GM19455 (cell line): Measurements from ENCODE around the gene TMPRSS7.
A peak's percentile ranks its signal among the peaks of the same experiment; 100 is the strongest.
"Not testable (repeated sequence)": the region's sequence is repeated elsewhere in the genome, so short reads cannot be mapped to it uniquely, and the experiment has no call there.

Experiments
- ATAC-seq: cut with Tn5 transposase; IDR thresholded peaks from one replicate; pipeline ENCODE4 v1.9.1; 2021; ENCODE audit not compliant: unreplicated experiment

The TMPRSS7 gene

GRCh38 chr3:112012205-112012992 is 22.1 kb upstream of the TMPRSS7 start:
- ATAC-seq = no peak

GRCh38 chr3:112013058-112013783 is 21.3 kb upstream of the TMPRSS7 start:
- ATAC-seq = peak; percentile 84

- ATAC-seq = no peak
These were observed 20.8 kb upstream of the TMPRSS7 start for GRCh38 chr3:112013784-112014143.

GRCh38 chr3:112017091-112017490 is 17.4 kb upstream of the TMPRSS7 start:
- ATAC-seq = no peak

- no peak for ATAC-seq
These were observed 15.8 kb upstream of the TMPRSS7 start for GRCh38 chr3:112018712-112019111.

DNA sequence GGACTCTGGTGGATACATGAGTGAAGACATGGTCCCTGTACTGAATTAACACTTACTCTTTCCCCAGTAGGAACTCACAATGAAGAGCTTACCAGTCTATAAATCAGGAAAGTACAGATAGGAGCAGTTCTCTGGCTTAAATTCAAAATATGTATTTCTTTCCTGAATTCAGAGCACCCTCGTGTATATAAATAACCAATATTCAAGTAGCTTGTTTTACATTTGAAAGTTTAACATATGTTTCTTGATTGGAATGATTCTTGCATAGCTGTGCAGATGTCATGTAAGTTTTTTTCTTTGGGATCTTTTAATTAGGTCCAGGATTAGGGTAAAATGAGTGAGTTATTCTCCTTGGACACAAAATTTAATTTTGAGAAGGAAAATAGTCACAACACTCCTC is 14.8 kb upstream of the TMPRSS7 start:
- ATAC-seq = no peak

- ATAC-seq = no peak
These were observed 13.9 kb upstream of the TMPRSS7 start for GRCh38 chr3:112020674-112021085.

GRCh38 chr3:112027142-112027541 is 7.4 kb upstream of the TMPRSS7 start:
- no peak for ATAC-seq

DNA sequence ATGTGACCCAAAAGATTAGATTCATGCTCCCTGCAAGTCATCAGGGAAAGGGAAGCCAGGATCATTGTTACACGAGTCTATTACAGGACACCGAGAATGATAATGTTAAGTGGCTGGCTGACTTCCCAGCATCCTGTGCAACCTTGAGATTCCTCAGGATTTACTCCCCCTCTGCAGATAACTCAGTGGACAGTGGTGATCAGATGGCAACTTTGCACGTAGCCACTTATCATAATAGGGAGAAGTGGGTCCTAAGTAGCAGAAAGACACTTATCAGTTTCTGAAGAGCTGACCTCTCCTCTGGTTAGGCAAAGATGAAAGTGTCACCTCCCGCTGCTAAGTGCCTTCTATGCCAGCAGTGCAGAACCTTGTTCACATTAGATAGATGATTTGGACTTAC is 6.7 kb upstream of the TMPRSS7 start:
- ATAC-seq = no peak

- ATAC-seq = no peak
These were observed 3.6 kb upstream of the TMPRSS7 start for GRCh38 chr3:112030901-112031300.

GRCh38 chr3:112032098-112032731 is 2.3 kb upstream of the TMPRSS7 start:
- no peak for ATAC-seq

GRCh38 chr3:112035241-112035640 is 705 bp downstream of the TMPRSS7 start:
- ATAC-seq = no peak

DNA sequence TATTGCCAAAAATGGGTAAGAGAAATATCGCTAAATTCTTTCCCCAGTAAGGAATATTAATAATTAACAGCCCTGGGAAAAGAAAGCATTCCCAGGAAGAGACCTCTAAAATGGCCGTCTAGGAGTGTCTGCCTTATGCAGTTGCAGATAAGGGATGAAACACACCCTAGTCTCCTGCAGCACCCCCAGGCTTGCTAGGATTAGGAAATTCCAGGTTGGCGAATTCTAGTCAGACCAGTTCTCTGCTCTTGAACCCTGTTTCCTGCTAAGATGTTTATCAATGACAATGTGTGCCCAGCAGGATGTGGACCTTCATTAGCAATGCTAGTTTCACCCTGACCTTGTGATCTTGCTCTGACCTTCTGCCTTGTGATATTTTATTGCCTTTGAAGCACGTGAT is 2.7 kb downstream of the TMPRSS7 start:
- ATAC-seq = not testable (repeated sequence)

DNA sequence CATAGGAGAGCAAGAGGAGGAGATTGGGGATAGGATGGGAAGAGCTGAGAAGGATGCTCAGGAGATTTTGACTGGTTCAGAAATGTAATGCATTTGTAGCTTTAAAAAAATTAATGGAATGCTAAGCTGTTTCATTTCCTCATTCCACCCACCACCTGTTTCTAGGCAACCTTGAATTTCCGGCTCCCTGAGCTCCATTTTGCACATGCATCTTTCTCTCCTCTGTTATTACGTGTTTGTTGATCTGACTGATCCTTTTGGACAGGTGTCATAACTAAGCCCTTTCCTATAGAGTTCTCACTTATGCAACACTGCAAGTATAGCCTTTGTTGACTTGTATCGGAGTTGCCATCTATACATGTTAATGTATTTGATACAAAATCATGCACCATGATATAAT is 4.3 kb downstream of the TMPRSS7 start:
- ATAC-seq = no peak

DNA sequence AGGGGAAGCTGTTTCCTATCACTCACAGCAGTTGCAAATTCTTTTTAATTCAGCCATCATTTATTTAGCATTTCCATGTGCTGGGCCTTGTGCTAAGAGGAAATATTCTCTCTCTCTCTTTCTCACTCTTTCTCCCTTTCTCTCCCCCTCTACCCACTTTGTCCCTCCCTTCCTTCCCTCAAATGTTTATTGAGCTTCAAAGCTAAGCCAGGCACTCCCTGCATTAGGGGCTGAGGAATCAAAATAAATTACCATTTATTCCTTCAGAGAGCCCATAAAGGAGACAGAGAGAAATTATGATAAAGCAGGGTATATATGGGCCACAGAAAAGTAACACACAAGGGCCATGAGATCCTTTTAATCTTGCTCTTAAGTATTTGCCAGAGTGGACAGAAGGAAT is 6.8 kb downstream of the TMPRSS7 start:
- no peak for ATAC-seq

DNA sequence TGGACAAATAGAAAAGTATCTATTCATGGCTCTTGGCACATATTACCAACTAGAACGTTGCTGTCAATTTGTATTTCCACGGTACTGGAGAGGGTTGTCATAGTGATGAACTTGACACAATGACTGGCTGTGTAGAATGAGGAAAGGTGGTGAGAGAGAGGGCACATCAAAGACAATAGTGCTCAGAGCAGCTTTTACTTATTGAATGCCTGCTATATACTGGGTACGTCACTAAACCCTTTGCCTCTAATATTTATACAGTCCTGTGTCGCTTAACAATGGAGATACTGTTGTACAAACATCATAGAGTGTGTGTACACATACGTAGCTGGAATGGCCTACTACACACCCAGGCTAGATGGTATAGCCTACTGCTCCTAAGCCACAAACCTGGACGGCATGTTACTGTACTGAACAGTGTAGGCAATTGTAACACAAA is 8.3 kb downstream of the TMPRSS7 start:
- no peak for ATAC-seq

DNA sequence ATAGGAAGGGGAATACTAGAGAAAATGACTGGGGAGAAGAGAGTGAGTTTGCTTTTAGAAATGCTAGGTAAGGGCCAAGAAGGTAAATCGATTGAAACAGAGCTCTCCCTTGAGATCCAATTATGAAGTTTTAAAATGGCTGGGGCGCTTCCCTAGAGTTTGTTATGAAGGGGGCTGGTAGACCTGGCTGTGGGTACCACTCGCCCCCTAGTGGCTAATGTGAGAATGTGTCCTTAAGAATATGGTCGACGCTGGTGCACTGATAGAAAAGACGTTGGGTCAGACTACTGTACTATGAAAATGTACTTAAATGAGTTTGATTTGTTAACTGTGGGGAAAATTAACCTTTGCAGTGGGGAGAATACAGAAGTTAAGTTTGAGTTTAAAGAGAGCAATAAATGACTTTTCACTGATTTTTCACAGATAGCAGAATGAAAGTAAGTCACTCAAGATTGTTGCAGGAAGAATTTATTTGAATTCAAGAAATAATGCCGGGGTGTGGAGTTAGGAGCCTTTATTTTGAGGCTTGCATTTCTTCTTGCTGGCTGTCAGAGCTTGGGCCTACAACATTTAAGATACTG is 9.2 kb downstream of the TMPRSS7 start:
- peak; percentile 94 for ATAC-seq

DNA sequence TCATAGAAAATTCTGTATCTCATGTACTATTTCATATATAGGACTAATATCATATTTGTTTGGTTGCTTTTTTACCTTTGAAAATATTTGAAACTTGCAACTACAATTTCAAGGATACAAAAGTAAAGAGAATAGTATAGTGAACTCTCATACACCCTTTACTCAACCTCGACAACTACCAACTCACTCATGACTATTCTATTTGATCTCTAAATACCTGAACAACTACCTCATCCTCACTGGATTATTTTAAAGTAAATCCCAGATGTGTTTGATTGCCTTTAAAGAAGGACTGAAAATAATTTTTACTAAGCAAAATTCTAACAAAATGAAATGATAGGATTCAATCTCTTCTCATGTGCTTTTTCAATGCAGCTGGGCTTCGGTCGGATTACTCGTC is 12.1 kb downstream of the TMPRSS7 start:
- no peak for ATAC-seq

- ATAC-seq = no peak
These were observed 12.7 kb downstream of the TMPRSS7 start for GRCh38 chr3:112047264-112047663.

- no peak for ATAC-seq
These were observed 14.4 kb downstream of the TMPRSS7 start for GRCh38 chr3:112048911-112049310.

DNA sequence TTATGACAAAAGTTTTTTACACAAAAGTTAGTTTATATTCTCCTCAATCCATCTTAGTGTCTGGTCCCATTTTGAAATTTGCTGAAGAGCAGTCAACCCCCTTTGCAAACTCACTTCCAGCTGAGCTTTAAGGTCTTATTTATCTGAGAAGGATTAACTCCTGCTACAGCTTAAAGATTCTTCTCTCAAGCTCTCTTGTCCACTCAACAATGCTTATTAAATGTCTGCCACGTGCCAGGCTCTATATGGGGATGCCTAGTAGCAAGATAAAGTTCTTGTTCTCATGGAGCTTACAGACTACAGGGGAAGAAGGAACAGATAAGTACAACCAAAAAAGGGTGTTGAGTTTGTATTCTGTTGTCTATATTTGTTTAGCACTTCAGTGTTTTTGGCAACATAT is 18.7 kb downstream of the TMPRSS7 start:
- ATAC-seq = no peak
